HT1080 (cell line): ENCODE results near the gene GFPT1. TPM values are rescaled to one million over a fixed set of nuclear protein-coding genes. Genes with fewer than 3 reads are reported as not detected.
A peak's percentile ranks its signal among the peaks of the same experiment; 100 is the strongest.
"Not testable (repeated sequence)": the region's sequence is repeated elsewhere in the genome, so short reads cannot be mapped to it uniquely, and the experiment has no call there.

Experiments used
- DNase-seq: peaks from one replicate; pipeline ENCODE4 v3.0.0-alpha.2; 2015; ENCODE audit warnings: low read depth
- polyA plus RNA-seq, 2 experiments: library from polyadenylated mRNA; depleted of rRNA; stranded (reverse); fragments of >200 nt; gene quantifications; 2 replicates each; pipeline ENCODE4 v1.2.3, GENCODE V29; 2015
- total RNA-seq: library from RNA; depleted of rRNA; stranded (reverse); fragments of >200 nt; shearing (Covaris generic); gene quantifications from 2 replicates; pipeline ENCODE4 v1.2.3, GENCODE V29; 2014; rRNA removed

GFPT1 gene
- 11.1 and 14.3 TPM in 2 replicates for total RNA-seq
- polyA plus RNA-seq (2015; cell fraction: cytosol; rRNA removed): 11.0 and 14.3 TPM in 2 replicates
- 21.3 and 22.6 TPM in 2 replicates for polyA plus RNA-seq (2015; cell fraction: nucleus; rRNA removed)

- peak; percentile 88 for DNase-seq
Measured at GRCh38 chr2:69386789-69387734, at the start of gene GFPT1. Gene GFPT1 (minus strand): TSS chr2:69387227. CDS start chr2:69387071, 156 bp downstream.

DNA sequence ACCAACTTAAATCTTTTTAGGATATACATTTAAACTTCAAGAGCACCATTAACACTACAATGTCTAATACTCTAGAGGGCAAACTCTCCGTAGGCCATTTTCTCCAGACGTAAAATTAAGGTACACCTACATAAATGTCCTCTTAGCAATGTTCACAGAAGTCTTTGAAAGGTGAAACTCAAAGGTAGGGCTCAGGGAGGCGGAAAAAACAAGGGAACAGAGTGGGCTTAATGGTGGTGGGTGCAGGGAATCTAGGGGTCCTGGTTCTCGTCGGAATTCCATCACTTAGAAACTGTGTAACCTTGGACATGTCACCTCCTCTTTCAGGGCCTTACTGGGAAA lies 49.5 kb upstream of the GFPT1 start:
- DNase-seq: no peak

DNA sequence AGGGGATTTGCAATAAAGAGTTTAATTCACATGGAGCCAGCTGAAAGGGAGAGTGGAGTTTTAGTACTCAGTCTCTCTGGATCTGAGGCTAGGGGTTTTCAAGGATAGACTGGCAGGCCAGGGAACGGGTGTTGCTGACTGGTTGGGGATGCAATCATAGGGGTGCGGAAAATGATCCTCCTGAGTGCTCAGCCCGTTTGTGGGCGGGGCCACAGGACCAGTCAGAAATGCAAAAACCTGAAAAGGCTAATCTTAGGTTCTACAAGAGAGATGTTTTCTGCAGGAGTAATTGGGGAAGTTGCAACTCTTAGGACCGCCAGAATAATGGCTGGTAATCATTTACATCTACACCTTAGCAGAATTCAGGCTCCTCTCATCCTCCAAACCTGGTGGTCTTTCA lies 47.7 kb upstream of the GFPT1 start:
- DNase-seq: no peak

DNA sequence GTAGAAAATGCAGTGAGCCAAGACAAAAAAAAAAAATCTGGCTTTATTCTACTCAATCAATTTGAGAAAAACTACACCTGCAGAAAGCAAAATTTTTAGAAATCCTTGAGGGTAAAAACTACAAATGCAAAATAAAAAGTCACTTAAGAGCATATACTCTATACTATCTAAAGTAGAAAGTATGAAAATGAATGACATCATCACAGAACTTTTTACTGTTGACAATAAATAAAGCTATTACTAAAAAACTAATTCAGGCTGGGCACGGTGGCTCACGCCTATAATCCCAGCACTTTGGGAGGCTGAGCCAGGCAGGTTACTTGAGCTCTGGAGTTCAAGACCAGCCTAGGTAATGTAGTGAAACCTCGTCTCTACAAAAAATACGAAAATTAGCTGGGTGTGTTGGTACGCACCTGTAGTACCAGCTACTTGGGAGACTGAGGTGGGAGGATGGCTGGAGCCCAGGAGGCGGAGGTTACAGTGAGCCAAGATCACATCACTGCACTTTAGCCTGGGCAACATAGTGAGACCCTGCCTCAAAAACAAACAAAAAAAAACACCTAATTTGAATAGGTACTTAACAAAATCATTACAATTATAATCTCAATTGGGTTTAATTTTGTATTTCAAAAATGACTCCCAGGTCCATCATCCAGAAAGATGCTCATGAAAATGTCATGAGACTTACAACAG lies 42.6 kb upstream of the GFPT1 start:
- DNase-seq: no peak

DNA sequence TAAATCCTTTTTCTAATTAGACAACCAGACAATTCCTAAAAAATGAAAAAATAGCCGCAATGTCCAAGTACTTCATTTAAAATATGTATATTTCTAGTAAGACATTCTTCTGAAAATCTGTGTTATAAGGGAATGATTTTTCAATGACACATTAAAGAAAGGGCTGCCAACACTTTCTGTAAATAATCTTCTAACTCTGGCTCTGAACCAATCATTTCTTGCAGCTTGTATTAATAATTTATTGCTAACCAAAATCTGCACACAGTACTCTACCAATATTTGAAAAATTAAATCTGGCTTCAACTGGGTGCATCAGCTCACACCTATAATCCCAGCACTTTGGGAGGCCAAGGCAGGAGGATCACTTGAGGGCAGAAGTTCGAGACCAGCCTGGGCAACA lies 42.0 kb upstream of the GFPT1 start:
- DNase-seq: no peak

DNA sequence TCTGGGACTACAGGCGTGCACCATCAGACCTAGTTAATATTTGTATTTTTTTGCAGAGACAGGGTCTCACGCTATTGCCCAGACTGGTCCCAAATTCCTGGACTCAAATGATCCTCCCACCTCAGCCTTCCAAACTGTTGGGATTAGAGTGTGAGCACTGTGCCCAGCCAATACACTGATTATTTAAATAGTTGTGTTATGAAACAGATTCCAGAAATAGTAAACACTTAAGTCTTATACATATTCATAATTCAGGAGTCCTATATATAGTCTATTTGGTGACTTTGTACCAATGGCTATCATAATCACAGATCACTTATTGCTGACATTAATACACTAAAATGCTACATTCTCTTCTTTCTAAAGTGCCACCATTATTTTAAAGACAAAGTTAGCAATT lies 37.4 kb upstream of the GFPT1 start:
- DNase-seq: no peak

DNA sequence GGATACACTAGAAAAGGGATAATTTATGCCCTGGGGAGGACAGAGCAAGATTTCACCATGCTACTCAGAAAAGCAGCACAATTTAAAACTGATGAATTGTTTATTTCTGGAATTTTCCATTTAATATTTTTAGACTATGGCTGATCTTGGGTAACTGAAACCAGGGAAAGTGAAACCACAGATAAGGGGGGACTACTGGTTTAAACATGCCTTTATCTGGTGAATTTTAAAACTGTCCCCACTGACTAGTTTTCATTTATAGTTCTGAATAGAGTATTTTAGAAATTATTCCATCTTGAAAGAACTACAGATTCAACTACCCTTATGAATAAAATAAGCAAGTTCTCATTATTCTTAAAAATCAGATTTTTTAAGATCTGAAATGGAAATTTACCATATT lies 35.2 kb upstream of the GFPT1 start:
- no peak for DNase-seq

DNA sequence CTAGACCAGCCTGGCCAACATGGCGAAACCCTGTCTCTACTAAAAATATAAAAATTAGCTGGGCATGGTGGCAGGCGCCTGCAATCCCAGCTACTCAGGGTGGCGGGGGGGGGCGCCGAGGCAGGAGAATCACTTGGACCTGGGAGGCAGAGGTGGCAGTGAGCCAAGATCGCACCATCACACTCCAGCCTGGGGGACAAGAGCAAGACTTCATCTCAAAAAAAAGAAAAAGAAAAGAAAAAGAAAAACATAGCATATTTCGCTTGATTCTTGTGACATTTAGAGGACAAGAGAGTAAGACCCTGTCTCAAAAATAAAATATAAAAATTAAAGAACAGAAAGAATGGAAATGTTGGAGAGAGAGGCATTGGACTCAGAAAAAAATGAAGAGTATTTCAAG lies 32.1 kb upstream of the GFPT1 start:
- not testable (repeated sequence) for DNase-seq

DNA sequence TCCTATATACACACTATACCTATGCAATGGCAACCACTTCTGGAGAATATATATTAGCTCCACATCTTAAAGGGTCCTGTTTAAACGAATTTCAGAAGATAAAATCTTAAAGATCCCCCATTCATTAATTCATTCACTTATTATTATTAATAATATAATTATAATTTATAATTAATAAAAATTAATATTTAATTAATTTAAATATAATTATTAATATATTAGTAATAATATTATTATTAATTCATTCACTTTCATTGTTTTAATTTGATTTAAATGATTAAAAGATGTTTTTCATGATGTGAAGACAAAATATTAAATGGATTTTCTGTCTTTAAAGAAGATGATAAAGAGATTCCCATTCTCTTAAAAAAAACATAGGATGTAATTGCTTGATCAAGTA lies 29.1 kb upstream of the GFPT1 start:
- no peak for DNase-seq

DNA sequence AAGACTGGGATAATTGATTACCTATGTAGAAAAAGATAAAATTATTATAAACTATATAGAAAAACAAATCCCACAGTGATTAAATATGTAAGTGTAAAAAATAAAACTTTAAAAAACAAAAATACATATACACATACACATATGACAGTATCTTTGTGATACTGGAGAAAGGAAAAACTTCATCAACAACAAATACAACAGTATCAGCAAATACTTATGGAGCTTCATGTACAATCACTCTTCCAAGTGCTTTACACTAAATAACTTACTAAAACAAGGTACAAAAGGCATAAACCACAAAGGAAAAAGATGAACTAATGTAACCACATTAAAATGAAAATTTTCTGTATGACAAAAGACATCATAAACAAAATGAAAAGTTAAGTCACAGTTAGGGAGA lies 24.1 kb upstream of the GFPT1 start:
- DNase-seq: no peak

DNA sequence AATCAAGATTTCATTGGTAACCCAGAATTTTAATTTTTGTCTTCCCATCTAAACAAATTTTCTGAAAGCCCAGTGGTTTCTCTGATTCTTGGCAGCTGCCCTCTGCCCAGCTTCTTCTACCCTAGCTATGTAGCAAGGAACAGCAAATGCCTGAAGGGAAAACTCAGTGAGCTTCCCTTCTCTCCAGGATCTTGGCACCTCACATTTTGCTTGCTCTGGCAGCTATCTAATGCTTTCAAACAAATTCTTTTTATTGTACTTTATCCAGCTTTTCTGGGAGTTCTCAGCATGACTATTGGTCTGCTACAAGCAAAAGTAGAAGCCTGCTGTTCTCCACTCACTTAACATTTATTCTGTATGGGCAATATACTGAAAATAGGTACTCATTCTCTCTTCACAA lies 18.3 kb upstream of the GFPT1 start:
- DNase-seq: no peak

DNA sequence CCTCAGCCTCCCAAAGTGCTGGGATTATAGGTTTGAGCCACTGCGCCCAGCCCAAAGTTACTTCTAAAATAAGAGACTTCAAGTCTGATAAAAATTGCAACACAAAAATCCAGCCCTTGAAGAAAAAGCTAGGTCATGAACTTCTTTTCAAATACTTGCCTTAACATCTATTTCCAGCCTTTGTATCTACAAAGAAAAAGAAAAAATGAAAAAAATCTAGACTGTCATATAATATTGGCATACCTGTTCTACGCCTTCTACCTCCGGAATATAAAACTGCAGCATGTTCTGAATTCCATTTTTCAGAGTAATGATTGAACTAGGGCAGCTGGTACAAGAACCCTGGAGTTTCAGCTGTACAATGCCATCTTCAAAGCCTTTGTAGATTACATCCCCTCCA lies 13.1 kb upstream of the GFPT1 start:
- DNase-seq: no peak

DNA sequence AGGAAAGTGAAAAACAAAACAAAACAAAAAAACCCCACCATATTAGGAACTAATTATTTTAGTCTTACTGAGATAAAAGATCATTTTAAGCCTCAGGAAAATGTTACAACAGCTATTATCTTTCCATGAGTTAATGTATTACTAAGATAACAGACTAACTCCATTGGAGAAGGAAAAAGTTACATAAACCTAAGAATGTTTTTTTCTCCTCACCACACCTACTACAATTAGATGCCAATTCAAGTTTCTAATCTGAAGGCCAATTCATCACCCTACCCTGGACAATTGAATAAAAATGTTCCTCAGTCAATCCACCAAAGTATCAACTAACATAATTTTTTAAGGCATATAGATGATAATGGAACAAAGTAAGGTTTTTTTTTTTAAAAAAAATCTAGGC lies 10.2 kb upstream of the GFPT1 start:
- no peak for DNase-seq

DNA sequence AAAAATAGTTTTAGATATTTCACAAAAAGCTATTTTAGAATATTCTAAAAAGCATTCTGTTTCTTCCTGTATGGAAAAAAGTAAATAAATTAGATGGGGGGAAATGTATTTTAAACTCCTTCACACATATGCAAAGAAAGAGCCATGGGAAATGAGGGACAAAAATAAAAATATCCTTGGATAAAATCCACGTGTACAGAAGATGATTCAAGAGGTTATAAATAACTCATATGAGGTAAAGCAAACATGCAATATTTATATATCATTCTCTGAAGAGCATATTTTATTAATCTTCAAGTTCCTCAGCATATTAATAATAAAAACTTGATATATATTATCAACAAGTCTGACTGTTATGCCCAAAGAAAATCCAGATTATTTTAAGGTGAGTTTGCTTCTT lies 8.8 kb upstream of the GFPT1 start:
- DNase-seq: no peak

DNA sequence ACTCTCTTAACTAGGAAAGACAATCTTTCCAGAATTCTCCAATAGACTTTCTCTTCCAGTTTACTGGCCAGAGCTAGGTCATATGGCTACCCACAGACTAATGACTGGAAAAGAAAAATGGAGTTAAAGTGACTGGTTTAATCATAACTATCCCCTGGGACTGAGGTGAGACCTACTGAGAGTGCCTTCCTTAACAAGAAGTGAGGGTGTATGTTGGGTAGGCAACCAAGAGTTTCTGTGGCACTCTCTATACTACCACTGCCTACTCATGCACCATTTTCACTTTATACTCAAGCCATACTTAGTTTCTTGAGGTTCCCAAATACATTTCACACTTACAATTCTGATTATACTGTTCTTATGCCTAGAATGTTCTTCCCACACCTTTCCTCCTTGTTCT lies 6.9 kb upstream of the GFPT1 start:
- no peak for DNase-seq

DNA sequence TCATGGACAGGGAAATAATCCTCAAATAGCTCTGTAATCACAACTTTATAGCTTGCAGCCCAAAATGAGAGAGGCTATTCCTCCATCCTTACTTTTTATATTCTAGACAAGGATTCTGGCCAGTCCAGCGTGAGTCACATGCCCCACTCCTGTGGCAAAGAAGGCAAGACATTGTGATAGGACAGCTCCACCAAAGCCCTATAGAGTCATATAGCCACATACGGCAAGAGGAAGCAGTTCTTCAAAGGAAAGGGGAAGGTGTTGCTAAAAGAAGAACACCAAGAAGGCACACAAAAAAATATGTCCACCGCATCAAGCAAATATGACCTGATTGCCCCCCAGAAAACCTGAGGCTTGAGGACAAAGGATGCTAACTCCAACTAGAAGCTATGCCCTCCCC lies 3.4 kb upstream of the GFPT1 start:
- no peak for DNase-seq

GRCh38 chr2:69390001-69390400 lies 3.0 kb upstream of the GFPT1 start:
- no peak for DNase-seq

DNA sequence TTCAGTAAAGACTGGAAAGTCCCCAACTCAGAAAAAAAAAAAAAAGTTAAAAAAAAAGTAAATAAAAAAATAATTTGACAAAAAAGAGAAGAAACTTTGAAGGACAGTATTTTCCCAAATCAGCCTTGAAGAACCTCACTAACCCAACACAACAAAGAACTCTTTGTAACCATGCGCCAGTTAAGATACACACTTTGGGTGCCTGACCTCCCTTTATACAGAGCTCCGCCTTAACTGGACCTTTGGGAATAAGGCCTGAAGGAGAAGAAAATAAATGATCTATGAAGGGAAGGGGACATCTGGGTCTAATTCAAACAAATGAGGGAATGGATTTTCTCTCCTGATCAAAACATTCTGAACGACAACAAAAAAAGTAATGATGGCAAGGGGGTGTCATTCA lies 2.2 kb upstream of the GFPT1 start:
- no peak for DNase-seq

DNA sequence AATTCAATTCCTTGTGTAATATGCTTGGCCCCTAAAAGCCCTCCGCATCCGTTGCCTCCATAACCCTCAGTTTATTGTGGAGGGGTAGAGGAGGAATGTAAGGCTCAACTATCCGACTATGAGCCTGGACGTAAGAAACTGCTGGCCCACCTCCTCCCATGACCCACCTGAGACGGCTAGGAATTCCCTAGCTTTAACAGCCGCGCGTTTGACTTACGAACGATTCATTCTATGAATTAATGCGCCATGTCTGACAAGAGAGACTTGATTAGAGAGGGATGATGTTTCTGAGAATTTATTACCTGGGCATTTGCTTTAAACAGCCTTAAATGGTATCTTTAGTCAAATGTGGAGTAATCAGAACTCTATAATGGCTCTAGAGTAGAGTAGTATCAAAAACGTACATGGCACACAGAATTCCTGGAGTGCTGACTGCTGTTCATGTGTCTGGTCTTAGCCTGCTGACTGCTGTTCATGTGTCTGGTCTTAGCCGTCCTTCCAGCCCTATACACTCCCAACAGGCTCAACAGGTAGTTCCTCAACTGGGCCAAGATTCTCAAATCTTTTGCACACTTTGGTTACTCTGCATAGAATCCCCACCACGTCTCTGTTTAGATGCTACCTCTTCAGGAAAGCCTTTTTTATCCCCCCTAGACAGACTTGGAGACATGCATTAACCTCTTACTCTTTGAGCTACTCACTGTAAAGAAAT lies 899 bp upstream of the GFPT1 start:
- DNase-seq: no peak

DNA sequence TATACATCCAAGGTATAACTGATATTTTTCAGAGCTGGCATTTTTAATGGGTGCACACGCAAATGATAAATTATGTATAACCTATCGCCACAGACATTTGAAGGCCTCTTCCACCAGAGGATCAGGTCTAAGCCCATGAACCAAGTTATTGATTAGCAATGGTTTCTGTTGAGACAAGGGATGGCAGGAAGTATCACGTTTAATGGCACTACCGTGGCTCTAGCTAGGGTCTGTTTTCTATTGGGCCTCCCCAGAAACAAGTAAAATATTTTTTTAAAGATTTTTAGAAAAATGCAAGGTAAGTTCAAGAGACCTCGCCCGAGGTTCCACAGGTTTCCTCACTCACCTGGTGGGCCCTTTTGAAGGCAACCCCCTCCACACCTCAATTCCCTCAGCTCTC lies 667 bp downstream of the GFPT1 start:
- no peak for DNase-seq

GRCh38 chr2:69385443-69386151 lies 1.4 kb downstream of the GFPT1 start:
- DNase-seq: no peak
